ENCODE results near the gene SEC31B. TPM values are rescaled to one million over a fixed set of nuclear protein-coding genes. Genes with fewer than 3 reads are reported as not detected.

The SEC31B gene
- total and polyA plus RNA-seq, 9 of the 15 experiments (the other 6 are each of a cell fraction or from before 2014, with no cell fraction given), result 0.91 to 7.0 (median 2.4) TPM

DNA sequence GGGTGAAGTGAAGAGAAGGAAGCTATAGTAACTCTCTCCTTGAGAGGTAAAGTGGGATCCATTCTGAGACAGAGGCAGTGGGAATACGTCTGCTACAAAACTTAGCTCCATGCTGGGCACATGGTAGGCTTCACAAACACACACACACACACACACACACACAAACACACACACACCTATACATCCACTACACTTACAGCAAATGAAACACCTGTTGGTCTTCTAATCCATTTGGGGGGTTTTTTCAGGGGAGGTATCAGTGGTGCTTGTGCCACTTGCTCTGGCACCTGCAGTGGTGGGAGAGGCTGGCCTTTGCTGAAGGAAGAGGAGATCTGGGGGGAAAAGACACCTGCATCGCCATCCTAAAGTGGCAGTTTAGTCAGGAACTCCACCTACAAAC lies 14.5 kb downstream of the SEC31B start:
- H3K27ac ChIP-seq (ENCODE audit: extremely low read depth, low read depth, low read length), result no peak overlapping the region
- H3K27me3 ChIP-seq (ENCODE audit: control insufficient read depth in 2 of 2, insufficient read depth in 2 of 2, low read length in 2 of 2), result no peaks in the 10 kb centered on the region
- H3K4me1 ChIP-seq (replicated peaks in 1 of 2; ENCODE audit: control insufficient read depth in 2 of 2, insufficient read depth in 2 of 2, low read length in 2 of 2), result peaks cover 0 to 2% of the 10 kb centered on the region in 2 experiments; a peak in 2 of 5 replicates
- ChIA-PET POLR2A (no interaction called here), CTCF (ENCODE audit: low intra/inter-chr PET ratio) (no interaction called here)
- FAIRE-seq (no peak), DNase-seq (ENCODE audit: extremely low read depth in 1 of 4, low spot score in 3 of 4) (no peak), ATAC-seq (no peak)
- no peaks in the 10 kb centered on the region for H3K79me2 ChIP-seq (ENCODE audit: control insufficient read depth, insufficient read depth, low read length)
- H3K9me3 ChIP-seq (replicated peaks; ENCODE audit: control insufficient read depth, insufficient read depth, low read depth, low read length), result no peaks in the 10 kb centered on the region
- H3K36me3 ChIP-seq (ENCODE audit: control insufficient read depth, insufficient read depth, low read length), result peaks cover 4% of the 10 kb centered on the region; the same call in 1 of the 3 replicates
- no peak overlapping the region for H2AFZ ChIP-seq (ENCODE audit: low read depth, low read length)
- no TSS peak for BruUV-seq (replicated peaks)
- intact Hi-C loops (cut with micrococcal nuclease) (no loop called here), in situ Hi-C loops (cut with MboI) (loop anchor here (5.0 to 10.0 kb wide), 3 partner anchors 68 to 660 kb away; no protein-coding TSS in a partner anchor)
- TF ChIP-seq ZNF696 (CRISPR knock-in tag; conservative IDR thresholded peaks at IDR 0.05), result no peak
- no peak for TF ChIP-seq HOXB6 (CRISPR knock-in tag; IDR thresholded peaks at IDR 0.05; ENCODE audit: borderline replicate concordance)
- TF ChIP-seq, protein P1, sequence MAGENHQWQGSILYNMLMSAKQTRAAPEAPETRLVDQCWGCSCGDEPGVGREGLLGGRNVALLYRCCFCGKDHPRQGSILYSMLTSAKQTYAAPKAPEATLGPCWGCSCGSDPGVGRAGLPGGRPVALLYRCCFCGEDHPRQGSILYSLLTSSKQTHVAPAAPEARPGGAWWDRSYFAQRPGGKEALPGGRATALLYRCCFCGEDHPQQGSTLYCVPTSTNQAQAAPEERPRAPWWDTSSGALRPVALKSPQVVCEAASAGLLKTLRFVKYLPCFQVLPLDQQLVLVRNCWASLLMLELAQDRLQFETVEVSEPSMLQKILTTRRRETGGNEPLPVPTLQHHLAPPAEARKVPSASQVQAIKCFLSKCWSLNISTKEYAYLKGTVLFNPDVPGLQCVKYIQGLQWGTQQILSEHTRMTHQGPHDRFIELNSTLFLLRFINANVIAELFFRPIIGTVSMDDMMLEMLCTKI (IDR thresholded peaks at IDR 0.05; ENCODE audit: partially characterized antibody), result no peak
- TF ChIP-seq DNMT1 (IDR thresholded peaks at IDR 0.05), result no peak
- H3K9me1 ChIP-seq (ENCODE audit: control insufficient read depth, insufficient read depth, low read length), result no peaks in the 10 kb centered on the region
- H3K4me3 ChIP-seq, result no peak overlapping the region
- WGBS (ENCODE audit: insufficient coverage, low coverage, missing lambda C conversion rate), result 36% methylated on average over 2 of the region's 2 CpGs
- H3K9ac ChIP-seq (ENCODE audit: insufficient read depth in 1 of 2, low read depth in 2 of 2, low read length in 2 of 2), result no peak overlapping the region
- no peaks in the 10 kb centered on the region for H4K20me1 ChIP-seq (replicated peaks; ENCODE audit: control insufficient read depth, insufficient read depth, low read length)
- H3K4me2 ChIP-seq (ENCODE audit: insufficient read depth, low read length), result no peak overlapping the region

- Histone ChIP-seq H3K4me2 (ENCODE audit: insufficient read depth, low read length) (no peak overlapping the region), H3K9me1 (ENCODE audit: control insufficient read depth, insufficient read depth, low read length) (no peaks in the 10 kb centered on the region), H3K4me3 (no peak overlapping the region), H3K79me2 (ENCODE audit: control insufficient read depth, insufficient read depth, low read length) (no peaks in the 10 kb centered on the region), H2AFZ (ENCODE audit: low read depth, low read length) (no peak overlapping the region), H3K9ac (ENCODE audit: insufficient read depth in 1 of 2, low read depth in 2 of 2, low read length in 2 of 2) (no peak overlapping the region), H3K36me3 (ENCODE audit: control insufficient read depth, insufficient read depth, low read length) (peaks cover 4% of the 10 kb centered on the region; the same call in 1 of the 3 replicates), H3K9me3 (replicated peaks; ENCODE audit: control insufficient read depth, insufficient read depth, low read depth, low read length) (no peaks in the 10 kb centered on the region), H4K20me1 (replicated peaks; ENCODE audit: control insufficient read depth, insufficient read depth, low read length) (no peaks in the 10 kb centered on the region), H3K27ac (ENCODE audit: extremely low read depth, low read depth, low read length) (no peak overlapping the region), H3K27me3 (ENCODE audit: control insufficient read depth in 2 of 2, insufficient read depth in 2 of 2, low read length in 2 of 2) (no peaks in the 10 kb centered on the region), H3K4me1 (replicated peaks in 1 of 2; ENCODE audit: control insufficient read depth in 2 of 2, insufficient read depth in 2 of 2, low read length in 2 of 2) (peaks cover 0 to 2% of the 10 kb centered on the region in 2 experiments; a peak in 2 of 5 replicates)
- FAIRE-seq, result no peak
- POLR2A ChIA-PET, result no interaction called here
- intact Hi-C loops (cut with micrococcal nuclease), result no loop called here
- in situ Hi-C loops (cut with MboI), result loop anchor here (10.0 kb wide), 1 partner anchor 659 kb away; no protein-coding TSS in a partner anchor
- 72% methylated on average over 5 of the region's 5 CpGs for WGBS (ENCODE audit: insufficient coverage, low coverage, missing lambda C conversion rate)
- TF ChIP-seq SRSF1 (IDR thresholded peaks at IDR 0.05; ENCODE audit: low read depth, low read length), result no peak
- BruUV-seq (replicated peaks), result no TSS peak
- DNase-seq (ENCODE audit: extremely low read depth in 1 of 4, low spot score in 3 of 4), result no peak
- ATAC-seq, result no peak
- CTCF ChIA-PET (ENCODE audit: low intra/inter-chr PET ratio), result interaction anchor here (0.7 kb wide), 1 partner anchor 1106 kb away, joined by 3 read pairs; no protein-coding TSS in a partner anchor
Observed at GRCh38 chr10:100504096-100504495, 15.6 kb downstream of the SEC31B start.
